DMS153 (cell line): ENCODE measurements around the gene ATP10D.
"Not testable (repeated sequence)": the region's sequence is repeated elsewhere in the genome, so short reads cannot be mapped to it uniquely, and the experiment has no call there.

Experiments
- DNase-seq: peaks from one replicate; lab custom pipeline; 2025; lab: John Stamatoyannopoulos, UW

The ATP10D gene

DNA sequence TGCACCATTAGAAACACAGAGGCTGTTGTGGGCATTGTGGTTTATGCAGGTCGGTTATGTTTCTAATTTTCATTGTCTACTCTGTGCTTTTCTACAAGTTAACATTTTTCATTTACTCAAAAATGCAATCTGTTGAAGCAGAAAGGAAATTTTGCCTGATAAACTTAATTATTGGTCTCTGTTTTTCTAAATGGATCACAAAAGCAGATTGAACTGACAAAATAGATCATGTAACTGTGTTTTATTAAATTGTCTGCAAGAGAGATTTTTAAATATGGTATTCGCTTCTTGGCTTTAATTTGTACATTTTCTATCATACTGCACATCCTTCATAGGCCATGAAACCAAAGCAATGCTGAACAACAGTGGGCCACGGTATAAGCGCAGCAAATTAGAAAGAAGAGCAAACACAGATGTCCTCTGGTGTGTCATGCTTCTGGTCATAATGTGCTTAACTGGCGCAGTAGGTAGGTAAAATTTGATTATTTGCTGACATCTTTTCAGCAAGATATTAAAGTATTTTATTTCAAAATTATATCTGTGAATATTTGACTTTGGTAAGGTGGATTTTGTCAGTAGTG, 50.6 kb downstream of the ATP10D start:
- DNase-seq: no peak

DNA sequence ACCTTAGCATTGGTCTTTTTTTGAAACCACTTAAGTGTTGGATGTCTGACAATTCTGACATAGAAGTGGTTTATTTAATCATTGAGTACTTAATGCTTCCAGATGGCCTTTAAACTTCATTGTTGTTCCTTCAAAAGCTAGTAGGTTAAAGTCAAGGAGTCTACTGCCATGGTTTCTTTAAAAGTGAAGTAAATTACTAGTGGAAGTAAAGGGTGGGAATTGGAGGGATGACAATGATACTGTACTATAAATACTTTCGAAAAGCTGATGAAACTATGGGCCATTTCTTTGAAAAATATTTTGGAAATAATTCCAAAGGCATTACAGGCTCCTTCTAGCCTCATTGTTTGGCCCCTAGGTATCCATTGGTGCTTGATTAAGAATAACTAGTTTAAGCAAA, 51.9 kb downstream of the ATP10D start:
- DNase-seq: no peak

DNA sequence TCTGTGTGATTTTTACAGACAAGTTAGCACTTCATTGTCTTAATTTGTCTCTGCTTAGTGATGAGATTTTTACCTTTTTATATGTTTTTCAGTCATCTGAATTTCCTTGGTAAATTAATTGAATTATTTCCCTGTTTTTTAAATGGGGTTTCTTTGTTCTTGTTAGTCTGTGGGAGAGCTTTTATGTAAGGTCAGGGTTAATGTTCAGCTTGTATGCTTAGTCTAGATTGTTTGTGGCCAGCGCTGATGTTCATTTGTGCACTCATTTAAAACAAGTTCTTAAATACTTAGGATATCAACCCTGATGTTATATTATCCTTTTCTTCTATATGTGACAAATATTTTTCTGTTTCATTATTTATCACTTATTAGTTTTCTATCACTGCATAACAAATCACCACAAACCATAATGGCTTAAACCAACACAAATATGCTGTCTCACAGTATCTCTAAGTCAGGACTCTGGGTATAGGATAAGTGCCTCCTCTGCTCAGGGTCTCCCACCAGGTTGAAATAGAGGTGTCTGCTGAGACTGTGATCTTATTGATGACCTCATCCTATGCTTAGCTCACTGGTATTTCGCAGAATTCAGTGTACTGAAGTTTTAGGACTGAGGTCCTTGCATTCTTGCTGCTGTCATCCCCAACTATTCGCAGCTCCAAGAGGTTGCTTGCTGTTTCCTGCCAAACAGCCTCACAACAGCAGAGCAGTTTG, 53.2 kb downstream of the ATP10D start:
- DNase-seq: no peak

DNA sequence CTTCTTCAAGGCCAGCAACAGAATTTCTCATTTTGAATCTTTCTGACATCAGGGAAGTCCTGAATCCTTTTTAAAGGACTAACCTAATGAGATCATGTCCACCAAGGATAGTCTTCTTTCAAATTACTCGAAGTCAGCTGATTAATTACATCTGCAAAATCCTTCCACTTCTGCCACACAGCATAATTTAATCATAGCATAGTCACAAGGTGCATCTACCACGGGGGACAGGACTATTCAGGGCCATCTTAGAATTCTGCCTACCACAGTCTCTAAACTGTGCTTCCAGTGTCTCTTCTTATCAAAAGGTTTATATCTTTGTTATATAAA, 53.7 kb downstream of the ATP10D start:
- DNase-seq: no peak

DNA sequence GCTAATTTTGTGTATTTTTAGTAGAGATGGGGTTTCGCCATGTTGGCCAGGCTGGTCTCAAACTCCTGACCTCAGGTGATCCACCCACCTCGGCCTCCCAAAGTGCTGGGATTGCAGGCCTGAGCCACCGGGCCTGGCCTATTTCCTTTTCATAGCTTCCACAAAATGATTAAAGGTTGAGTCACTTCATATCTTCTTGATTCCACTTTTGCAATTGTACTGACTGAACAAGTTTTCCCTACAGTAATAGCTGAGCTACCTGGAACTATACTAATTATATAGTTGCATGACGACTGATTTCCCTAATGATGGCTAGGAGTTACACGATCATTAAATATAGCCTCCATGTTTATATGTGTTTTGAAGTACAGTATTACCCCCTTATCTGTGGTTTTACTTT, 57.6 kb downstream of the ATP10D start:
- not testable (repeated sequence) for DNase-seq

DNA sequence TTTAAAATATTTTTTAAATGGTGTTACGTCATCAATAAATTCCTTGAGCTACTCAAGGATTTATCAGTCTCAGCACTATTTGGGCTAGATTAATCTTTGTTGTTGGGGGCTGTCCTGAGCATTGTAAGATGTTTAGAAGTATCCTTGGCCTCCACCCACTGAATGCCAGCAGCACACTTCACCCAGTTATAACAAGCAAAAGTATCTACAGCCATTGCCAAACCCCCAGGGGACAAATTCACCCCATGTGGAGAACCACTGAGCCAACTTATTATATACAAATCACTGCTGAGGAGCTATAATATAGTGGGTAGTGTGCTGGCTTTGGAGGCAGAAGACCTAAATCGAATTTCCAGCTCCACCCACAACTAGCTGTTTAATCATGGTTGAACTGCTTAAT, 58.3 kb downstream of the ATP10D start:
- no peak for DNase-seq

DNA sequence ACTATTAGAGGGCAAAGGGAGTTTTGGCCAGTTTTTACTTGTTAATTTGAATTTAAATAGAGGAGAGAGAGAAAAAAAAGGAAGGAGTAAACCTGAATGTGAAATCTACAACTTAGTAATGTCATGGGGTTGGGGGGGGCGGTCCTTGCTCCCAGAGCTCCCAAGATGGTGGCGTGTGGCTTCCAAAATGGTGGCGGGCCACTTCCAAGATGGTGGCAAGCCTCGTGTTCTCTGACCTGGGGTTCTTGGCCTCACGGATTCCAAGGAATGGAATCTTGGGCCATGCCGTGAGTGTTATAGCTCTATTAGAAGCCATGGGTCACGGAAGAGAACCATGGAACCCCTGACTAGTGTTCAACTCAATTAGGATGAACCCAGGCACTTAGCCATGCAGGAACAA, 65.3 kb downstream of the ATP10D start:
- DNase-seq: not testable (repeated sequence)

DNA sequence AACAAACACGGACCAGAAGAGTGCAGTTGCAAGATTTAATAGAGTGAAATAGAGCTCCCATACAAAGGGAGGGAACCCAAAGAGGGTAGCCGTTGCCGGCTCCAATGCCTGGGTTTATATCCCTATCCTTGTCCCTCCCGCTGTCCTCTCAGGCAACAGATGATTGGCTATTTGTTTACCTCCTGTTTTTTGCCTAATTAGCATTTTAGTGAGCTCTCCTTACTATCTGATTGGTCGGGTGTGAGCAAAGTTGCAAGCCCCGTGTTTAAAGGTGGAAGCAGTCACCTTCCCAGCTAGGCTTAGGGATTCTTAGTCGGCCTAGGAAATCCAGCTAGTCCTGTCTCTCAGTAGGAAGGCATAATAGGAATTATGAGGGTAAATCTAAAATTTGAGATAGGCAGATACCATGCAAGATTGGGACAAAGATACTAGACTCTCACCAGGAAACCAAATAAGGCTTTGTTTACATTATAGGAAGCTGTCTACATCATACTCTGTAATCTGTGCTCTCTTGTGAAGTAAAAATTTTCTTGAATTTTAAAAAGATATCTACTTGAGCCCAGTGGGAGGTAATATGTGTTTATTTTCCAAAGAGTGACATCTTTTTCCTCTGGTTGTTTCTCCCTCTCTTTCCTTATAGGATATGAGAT, 65.9 kb downstream of the ATP10D start:
- no peak for DNase-seq

DNA sequence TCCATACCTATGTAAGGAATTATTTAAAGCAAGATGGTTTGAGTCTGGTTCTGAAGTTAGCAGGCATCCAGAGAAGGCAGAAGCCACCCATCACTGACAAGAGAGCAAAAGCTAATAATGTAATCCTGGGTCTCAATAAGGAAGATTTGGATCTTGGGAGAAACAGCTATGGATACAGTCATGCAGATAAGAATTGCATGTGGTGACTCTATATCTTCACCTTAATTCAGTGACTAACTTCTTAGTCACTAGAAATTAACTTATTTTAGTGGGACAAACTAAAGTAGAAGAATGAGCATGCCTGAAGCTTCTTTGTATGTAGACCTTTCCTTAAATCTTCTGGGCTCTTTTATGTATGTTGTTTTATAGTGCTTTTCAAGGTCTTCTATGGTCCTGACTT, 66.6 kb downstream of the ATP10D start:
- no peak for DNase-seq

DNA sequence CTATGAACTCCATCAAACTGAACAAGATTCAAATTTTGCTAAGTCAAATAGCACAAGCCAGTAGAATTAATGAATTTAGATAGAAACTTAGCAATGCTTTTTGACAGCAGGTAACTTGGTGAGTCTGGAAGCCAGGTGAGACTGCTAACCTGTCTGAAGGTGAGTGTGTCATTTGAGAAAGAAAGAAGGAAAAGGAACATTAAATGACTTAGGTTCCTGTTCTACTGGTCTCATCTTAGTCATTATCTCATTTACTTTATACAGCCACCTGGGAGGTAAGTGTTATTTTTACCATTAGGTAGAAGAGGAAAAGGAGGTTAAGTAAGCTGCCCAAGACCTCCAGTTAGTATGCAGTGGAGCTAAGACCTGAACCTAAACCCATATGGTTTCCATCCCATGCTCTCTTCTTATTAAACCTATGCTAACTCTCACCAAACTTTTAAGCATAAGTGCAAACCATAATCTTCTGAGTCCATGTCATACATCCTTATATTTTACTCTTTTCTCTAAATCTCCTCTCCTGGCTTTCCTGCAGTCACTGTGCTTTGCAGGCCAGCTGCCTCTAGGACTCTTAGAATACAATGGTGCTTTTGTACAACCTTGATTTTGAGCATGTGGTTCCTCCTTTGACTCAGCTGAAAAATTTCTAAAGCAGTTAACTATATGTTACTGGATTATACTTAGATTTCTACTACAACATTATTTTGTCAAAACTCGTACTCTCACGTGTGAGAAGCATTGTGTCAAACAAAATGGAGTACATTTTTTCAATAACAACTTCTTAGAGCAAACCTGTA, 68.5 kb downstream of the ATP10D start:
- DNase-seq: no peak

DNA sequence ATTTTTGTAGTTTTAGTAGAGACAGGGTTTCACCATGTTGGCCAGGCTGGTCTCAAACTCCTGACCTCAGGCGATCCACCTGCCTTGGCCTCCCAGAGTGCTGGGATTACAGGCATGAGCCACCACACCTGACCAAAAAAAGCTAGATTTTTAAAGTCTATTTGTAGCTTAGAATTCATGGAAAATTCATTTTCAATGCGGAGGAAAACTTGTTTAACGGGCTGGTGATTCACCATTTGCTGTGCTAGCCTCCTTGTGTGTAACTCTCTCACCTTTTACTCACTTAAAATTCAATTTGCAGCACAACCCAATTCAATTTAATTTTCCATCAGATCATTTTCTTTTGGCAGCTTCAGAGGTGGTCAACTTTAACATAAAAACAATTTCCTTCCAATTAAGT, 70.8 kb downstream of the ATP10D start:
- not testable (repeated sequence) for DNase-seq

DNA sequence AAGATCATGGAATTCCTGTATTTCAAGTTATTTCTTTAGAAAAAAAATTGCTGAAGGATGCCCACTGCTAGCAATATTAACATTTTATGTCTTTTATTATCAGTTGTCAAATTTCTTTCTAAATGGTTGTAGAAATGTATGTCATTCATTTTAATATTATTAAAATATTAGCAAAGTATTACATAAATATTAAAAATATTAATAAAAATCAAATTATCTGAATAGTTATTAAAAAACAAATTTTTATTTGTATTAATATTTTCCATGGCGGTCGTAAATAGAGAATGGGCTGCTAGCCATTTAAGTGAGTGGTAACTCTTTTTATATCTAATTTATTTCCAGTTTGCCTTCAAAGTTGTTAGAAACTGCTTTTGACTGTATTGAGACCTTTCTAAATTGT, 72.2 kb downstream of the ATP10D start:
- DNase-seq: no peak

DNA sequence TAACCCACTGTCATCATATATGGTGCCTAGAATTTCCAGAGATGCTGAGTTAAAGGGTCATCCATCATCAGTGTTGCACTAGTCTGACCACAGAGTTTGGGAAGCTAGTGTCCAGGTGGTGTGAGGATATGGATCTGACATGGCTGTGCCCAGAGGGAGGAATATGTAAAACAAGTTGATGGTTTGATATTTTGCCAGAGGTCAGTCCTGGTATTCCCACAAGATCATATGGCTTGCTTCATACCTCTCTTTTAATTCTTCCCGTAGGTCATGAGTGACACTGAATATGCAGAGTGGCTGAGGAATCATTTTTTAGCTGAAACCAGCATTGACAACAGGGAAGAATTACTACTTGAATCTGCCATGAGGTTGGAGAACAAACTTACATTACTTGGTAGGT, 75.6 kb downstream of the ATP10D start:
- DNase-seq: no peak

DNA sequence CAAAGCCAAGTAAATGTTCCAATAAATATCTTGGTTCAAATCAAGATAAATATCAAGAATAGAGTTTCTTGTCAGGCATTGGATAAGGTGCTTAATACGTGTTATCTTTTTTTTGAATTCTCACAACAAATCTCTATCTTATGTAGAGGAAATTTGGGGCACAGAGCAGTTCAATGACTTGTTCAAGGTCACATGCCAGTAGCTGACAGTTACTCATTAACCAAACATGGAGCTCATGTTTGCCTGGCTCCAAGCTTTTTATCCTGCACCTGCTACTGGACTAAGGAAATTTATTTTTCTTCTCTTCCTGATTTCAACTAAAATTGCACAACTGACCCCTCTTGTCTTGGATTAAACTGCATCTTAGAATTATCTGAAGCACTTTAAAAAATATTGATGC, 76.3 kb downstream of the ATP10D start:
- no peak for DNase-seq

DNA sequence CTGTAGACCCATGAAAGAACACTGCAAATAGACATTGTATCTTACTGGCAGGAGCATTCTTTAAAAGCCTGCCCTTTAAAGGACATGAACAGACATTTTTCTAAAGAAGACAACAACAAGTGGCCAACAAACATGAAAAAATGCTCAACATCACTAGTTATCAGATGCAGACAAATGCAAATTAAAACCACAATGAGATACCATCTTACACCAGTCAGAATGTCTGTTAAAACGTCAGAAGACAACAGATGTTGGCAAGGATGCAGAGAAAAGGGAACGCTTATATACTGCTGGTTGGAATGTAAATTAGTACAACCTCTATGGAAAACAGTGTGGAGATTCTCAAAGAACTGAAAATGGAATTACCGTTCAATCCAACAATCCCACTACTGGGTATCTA, 77.2 kb downstream of the ATP10D start:
- no peak for DNase-seq

DNA sequence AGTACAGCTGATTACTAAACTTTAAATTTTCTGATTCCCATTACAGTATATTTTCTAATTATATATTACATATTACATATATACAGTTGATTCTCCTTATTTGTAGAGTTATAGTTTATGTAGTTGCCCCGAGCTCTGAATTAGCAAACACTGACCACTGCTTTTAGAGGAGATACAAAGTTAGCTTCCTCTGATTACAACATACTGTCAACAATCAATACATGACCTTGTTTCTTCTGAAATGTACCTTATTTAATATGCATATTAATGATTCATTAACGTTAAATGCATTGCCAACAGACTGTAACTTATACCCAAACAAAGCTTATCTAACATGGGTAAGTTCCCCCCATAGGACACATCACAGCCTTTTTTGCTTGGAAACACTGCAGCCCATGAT, 81.5 kb downstream of the ATP10D start:
- no peak for DNase-seq

DNA sequence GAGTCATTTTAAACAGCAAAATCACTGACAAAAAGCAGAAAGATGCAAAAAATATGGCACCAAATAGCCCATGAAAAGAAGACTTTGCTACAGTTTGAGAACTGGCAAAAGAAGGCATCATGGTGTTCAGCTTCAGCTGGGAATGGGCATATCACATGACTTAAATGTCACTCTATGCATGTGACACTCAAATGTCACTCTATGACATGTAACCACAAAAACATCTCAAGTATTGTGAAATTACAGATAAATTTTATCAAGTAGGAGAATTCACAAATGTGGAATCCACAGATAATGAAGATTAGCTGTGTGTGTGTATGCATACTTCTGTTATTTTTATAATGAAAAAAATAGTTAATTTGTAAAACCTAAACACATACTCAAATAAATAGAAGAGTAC, 81.9 kb downstream of the ATP10D start:
- DNase-seq: no peak

DNA sequence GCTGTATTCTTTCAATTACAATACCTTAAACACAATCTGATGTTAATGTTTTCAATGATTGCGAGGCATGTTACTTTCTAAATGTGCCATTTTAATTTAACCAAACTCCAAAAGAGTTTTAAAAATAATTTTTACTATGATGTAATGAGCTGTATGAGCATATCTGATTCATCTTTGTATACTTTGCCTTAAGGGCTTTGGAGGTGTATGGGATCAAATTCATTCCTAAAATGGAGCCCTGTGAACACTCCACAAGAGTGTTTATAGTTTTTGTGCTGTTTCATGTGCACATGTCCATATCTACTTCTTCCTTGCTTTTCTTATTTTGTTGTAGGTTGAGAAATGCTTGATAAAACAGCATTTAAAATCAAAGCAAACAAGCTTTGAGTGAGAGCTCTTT, 82.4 kb downstream of the ATP10D start:
- no peak for DNase-seq

DNA sequence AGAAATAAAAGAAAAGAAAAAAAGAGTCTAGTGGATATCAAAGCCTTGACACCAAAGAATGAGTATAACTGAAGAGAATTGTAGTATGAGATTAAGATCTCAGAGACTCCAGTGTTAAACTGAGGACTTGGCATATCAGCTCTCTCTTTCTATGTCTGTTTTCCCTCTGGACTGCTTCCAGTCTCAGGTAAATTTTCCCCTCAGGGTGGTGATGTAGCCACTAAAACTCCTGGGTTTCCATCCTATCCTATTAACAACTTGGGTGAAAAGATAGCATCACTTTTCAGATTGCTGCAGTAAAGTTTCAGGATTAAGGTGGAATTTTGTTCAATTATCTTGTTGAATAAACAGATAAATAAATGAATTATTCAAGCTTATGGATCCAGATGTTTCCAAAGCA, 85.7 kb downstream of the ATP10D start:
- no peak for DNase-seq

DNA sequence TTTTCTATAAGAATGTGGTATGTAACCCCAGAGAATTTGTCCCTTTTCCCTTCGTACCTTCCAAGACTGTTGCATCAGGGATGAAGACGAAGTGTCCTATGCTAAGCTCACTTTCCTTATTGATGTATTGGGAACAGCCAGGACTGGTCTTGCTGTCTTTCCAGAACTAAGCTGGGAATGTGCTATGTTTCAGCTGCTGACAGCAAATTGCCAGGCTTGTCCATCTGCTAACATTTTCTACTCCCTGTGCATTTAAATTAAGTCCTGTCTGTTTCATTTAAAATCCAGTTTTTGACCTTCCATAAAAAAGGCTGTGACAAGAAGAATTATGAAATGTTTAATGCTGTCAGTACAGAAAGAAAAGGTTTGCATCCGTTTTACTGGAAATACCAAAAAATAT, 87.9 kb downstream of the ATP10D start:
- no peak for DNase-seq

DNA sequence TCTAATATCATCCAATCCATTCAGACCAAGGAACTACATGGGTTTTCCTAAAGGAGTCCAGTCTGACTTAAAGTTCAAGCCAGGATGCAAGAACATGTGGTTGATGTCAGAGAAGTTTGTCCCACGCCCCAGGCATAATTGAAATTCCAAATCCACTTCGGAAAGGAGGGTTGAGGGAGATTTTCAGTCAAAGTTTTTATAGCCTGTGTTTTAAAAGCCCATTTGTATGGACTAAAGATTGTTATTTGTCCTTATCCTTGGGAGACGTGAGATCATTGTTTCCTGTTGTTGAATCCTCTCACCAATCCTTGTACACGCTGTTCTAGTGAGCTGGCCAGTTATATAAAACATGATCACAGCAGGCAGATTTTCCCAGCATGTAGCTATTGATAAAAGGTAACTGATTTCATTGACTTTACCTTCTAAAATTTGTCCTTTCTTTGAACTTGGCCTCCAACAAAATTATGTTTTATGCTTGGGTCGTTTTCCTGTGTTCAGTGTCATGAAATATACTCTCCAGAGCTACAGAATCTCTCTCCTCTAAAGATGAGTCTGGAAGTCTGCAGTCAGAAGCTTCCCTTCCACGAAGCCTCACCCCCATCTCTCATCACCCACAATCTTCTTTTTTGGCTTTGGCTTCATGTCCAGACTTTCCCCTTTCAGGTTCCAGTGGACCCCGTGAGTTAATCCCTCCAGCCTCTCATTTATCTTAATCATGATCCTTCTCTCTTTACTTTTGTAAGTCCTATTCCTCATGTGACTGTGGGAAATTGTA, 92.9 kb downstream of the ATP10D start:
- no peak for DNase-seq

DNA sequence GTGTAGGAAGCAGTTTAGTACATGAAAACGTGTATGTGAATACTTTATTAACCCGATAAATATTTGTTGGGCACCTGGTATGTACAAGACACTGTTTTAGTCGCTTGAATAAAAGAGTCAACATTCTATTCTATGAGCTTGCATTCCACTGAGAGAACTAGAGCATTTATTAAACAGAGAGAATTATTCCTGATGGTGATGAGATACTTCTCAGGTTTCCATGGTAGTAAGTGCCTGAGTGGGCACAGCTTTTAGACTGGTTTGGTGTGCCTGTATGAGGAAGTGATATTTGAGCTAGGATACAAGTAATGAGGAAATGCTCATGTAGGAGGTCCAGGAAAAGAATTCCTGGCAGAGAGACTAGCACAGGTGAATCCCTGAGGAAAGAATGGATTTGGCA, 94.2 kb downstream of the ATP10D start:
- DNase-seq: no peak
